ENCODE measurements around the gene NCR3LG1.

GRCh38 chr11:17393472-17393871 is 41.9 kb downstream of the NCR3LG1 start:
- TF ChIP-seq CTCF (conservative IDR thresholded peaks at IDR 0.05; ENCODE audit: low read depth, low read length) (no peak), RFX5 (IDR thresholded peaks at IDR 0.05; ENCODE audit: low read depth, low read length) (no peak), BHLHE40 (IDR thresholded peaks at IDR 0.05; ENCODE audit: low read depth, low read length) (no peak), MAFK (IDR thresholded peaks at IDR 0.05; ENCODE audit: low read depth, low read length) (no peak), RAD21 (IDR thresholded peaks at IDR 0.05; ENCODE audit: low read length) (no peak), SMC3 (IDR thresholded peaks at IDR 0.05; ENCODE audit: low read depth, low read length) (no peak), ELK1 (IDR thresholded peaks at IDR 0.05; ENCODE audit: borderline replicate concordance, low read depth, low read length) (no peak), POLR2A (IDR thresholded peaks at IDR 0.05; ENCODE audit: low read depth, low read length) (no peak)
